GM19238 (cell line): ENCODE data around the gene PPIA.
"Not testable (repeated sequence)": the region's sequence is repeated elsewhere in the genome, so short reads cannot be mapped to it uniquely, and the experiment has no call there.

Source experiments
- DNase-seq: peaks from one replicate; pipeline ENCODE4 v3.0.0; 2011; ENCODE audit warnings: low spot score; ENCODE audit not compliant: insufficient read length

Gene PPIA

GRCh38 chr7:44823255-44823781 is 26.8 kb downstream of the PPIA start:
- no peak for DNase-seq

- DNase-seq: no peak
Observed at GRCh38 chr7:44824894-44825526, 28.5 kb downstream of the PPIA start.

- no peak for DNase-seq
Observed at GRCh38 chr7:44827567-44827966, 31.1 kb downstream of the PPIA start.

- no peak for DNase-seq
Observed at GRCh38 chr7:44838751-44839150, 42.3 kb downstream of the PPIA start.

GRCh38 chr7:44842675-44843074 is 46.2 kb downstream of the PPIA start:
- DNase-seq: not testable (repeated sequence)

- DNase-seq: not testable (repeated sequence)
Observed at GRCh38 chr7:44843440-44843839, 47.0 kb downstream of the PPIA start.

- no peak for DNase-seq
Observed at GRCh38 chr7:44845451-44845850, 49.0 kb downstream of the PPIA start.

- not testable (repeated sequence) for DNase-seq
Observed at GRCh38 chr7:44846390-44846789, 49.9 kb downstream of the PPIA start.

GRCh38 chr7:44846816-44847508 is 50.5 kb downstream of the PPIA start:
- DNase-seq: no peak

- peak; percentile 85 for DNase-seq
Observed at GRCh38 chr7:44847509-44847919, 51.0 kb downstream of the PPIA start.

- DNase-seq: peak; percentile 94
Observed at GRCh38 chr7:44847920-44848634, 51.6 kb downstream of the PPIA start, which contains the start of gene H2AZ2. TSS of gene H2AZ2 (minus strand) at chr7:44848087. CDS start at chr7:44847971, 116 bp downstream.

- no peak for DNase-seq
Observed at GRCh38 chr7:44849259-44849884, 52.9 kb downstream of the PPIA start.

- DNase-seq: no peak
Observed at GRCh38 chr7:44849885-44850544, 53.5 kb downstream of the PPIA start.

- DNase-seq: no peak
Observed at GRCh38 chr7:44852590-44852989, 56.1 kb downstream of the PPIA start.
